ENCODE results near the gene ARSG.

GRCh38 chr17:68400404-68400735 is 109.1 kb downstream of the ARSG start:
- TF ChIP-seq, protein P1, sequence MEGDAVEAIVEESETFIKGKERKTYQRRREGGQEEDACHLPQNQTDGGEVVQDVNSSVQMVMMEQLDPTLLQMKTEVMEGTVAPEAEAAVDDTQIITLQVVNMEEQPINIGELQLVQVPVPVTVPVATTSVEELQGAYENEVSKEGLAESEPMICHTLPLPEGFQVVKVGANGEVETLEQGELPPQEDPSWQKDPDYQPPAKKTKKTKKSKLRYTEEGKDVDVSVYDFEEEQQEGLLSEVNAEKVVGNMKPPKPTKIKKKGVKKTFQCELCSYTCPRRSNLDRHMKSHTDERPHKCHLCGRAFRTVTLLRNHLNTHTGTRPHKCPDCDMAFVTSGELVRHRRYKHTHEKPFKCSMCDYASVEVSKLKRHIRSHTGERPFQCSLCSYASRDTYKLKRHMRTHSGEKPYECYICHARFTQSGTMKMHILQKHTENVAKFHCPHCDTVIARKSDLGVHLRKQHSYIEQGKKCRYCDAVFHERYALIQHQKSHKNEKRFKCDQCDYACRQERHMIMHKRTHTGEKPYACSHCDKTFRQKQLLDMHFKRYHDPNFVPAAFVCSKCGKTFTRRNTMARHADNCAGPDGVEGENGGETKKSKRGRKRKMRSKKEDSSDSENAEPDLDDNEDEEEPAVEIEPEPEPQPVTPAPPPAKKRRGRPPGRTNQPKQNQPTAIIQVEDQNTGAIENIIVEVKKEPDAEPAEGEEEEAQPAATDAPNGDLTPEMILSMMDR (IDR thresholded peaks at IDR 0.05; ENCODE audit: low read depth, low read length, poor library complexity, severe bottlenecking): no peak
- TF ChIP-seq EZH2phosphoT487 (IDR thresholded peaks at IDR 0.05; ENCODE audit: borderline replicate concordance, low read length): no peak
